Left colon (tissue), 2 donors: ENCODE results near the gene CKS1B. TPM values are rescaled to one million over a fixed set of nuclear protein-coding genes. Genes with fewer than 3 reads are reported as not detected.

Experiments used
- ATAC-seq: fragments of 200-7000 bp; cut with Tn5 transposase; one replicate; pipeline ENCODE4 v1.9.1; 2020; ENCODE audit warnings: mild to moderate bottlenecking, moderate library complexity
- DNase-seq, 2 donors: peaks; one replicate each; pipeline ENCODE4 v3.0.0-alpha.2; 2020
- intact Hi-C, 2 donors: fragments of 100-400 bp; cut with DNase I in 1 of 2; cut with micrococcal nuclease in 1 of 2; formaldehyde crosslinking; loops; one replicate each; pipeline versions ENCODE4 v1.11.2 to v1.14.0; 2022; cut with DNase I, micrococcal nuclease
- total RNA-seq, 2 donors: library from RNA; stranded (reverse); fragmentation: NEBNext Ultra II Directional; extraction: Animal tissue kit (Norgen Biotek cat#: 25700); gene quantifications; one replicate each; pipeline ENCODE4 v1.2.1, GENCODE V29; 2021
- donor health status: DM: no; HTN: no; CAD: no.
- donor health status: DM: yes; HTN: yes; CAD: no.

Gene CKS1B
- total RNA-seq, 2 donors from 2014 or later = 22.8 to 35.7 TPM

DNA sequence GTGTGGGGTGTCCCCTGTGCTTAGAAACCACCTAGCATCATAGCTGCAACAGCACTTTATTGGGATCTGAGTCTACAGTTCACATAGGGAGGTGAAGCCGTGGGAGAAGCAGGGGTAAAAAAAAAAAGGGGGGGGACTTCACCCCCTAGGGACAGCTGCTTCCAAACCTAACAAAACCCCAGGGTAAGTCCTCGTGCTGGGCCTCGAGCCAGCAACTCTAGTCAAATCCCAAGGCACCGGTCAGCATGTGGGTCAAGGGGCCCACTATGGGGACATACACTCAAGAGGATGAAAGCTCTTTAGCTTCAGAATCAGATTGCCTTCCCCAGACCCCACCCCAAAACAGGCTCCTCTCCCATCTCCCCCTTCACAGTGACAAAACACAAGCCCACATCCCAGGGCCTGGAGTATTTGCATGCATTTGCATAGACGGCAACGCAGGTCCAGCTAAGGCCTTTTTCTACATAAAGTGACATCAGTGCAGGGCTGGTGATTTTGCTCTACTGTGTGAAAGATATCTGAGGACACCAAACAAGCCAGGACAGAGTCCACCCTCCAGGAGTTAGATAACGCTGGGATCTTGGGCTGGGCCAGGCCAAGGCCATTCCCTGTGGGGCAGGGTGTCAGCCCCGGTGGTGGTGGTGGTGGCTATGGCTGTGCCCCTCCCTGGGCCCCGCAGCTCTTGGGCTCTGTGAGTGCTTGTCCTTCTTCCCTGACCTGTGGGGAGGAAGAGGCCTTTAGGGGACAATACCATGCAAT, 29.9 kb upstream of the CKS1B start:
- no peak for DNase-seq
- intact Hi-C loops = no loop called here
- ATAC-seq = peak; percentile 77

DNA sequence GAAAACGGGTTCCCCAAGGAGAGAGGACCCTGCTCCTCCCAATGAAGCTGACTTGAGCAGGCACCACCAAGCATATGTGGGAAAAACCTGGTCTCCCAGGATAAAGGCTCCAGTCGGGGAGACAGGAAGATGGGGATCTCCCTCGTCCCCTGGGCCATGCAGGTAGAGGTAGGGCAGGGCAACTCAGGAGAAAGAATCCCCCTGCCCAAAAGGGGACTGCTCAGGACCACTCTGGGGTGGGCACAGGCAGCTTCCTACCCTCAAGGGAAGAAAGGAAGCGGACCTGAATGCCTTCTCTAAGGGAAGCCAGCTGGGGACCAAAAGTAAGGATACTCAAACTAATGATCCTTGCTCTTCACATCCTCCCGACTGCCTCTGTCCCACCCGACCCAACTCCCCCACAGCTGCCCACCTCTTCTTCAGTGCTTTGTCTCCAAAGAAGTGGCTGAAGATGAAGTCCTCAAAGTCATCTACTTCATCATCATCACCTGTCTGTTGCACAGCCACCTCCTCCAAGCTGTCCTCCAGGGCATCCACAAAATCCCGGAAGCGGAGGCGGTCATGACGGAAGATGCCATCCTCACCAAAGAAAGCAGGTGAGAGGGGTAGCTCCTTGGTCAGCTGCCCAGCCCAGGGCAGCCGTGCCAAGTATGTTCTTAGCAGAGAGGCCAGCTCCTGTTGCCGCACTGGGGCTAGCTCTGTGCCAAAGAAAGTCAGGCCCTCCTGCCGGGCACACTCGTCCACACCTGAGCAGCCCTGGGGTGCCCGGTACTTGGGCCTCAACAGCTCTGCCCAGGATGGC, 29.1 kb upstream of the CKS1B start:
- intact Hi-C loops = no loop called here
- ATAC-seq = no peak
- no peak for DNase-seq

DNA sequence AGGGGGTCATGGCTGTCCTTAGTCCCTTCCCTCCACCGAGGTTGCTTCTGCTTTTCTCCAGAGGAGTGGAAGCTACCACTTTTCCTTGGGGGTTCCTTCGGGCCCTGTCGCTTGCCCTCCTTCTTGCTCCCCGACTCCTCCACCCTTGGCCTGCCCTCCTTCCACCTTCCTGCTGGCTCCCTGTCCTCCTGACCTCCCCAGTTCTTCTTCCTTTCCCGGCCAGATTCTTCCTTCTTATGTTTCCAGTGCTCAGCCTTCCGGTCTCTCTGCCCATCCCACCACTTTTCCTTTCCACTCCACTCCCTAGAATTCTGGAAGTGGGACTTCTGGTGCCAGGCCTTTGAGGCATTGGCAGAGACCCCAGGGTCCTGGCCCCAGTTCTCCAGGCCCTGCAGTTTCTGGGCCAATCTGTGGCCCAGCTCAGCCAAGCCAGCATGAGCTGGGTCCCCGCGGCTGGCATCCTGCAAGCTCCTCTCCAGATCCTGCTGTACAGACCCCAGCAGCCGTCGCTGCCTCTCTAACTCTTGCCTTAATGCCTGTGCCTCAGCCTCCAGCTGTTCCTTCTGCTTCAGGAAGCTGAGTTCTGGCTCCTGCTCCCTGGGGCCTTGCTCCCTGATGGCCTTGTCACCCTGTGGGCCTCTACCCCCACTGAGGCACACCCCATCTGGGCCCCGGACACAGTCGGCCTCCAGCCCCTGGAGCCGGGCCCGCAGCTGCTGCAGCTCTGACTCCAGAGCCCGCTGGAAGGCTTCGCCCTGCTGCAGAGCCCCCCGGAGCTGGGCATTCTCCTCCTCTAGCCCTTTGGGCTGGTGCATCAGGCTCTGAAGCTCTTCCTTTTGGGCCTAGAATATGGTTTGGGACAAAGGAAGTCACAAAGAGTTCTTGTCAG, 28.3 kb upstream of the CKS1B start:
- intact Hi-C loops = no loop called here
- ATAC-seq (no peak), DNase-seq (no peak)

DNA sequence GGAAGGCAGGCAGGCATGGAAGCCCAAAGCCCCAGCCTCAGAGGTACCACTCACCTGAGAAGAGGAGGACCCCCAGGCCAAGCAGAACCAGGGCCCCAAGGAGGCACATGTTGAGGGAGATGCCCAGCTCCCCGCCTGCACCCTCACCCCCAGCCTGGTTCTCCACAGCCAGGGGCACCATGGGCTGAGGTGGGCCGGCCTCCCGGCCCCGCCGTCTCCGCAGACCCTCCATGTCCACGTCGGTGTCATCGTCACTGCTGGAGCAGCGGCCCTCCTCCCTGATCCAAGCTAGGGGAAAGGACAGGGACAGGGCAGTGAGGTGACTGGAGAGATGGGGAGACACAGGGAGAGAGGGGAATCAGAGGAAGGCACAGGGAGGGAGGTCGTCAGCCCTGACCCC, 26.4 kb upstream of the CKS1B start:
- DNase-seq (no peak), ATAC-seq (no peak)
- intact Hi-C loops = no loop called here

DNA sequence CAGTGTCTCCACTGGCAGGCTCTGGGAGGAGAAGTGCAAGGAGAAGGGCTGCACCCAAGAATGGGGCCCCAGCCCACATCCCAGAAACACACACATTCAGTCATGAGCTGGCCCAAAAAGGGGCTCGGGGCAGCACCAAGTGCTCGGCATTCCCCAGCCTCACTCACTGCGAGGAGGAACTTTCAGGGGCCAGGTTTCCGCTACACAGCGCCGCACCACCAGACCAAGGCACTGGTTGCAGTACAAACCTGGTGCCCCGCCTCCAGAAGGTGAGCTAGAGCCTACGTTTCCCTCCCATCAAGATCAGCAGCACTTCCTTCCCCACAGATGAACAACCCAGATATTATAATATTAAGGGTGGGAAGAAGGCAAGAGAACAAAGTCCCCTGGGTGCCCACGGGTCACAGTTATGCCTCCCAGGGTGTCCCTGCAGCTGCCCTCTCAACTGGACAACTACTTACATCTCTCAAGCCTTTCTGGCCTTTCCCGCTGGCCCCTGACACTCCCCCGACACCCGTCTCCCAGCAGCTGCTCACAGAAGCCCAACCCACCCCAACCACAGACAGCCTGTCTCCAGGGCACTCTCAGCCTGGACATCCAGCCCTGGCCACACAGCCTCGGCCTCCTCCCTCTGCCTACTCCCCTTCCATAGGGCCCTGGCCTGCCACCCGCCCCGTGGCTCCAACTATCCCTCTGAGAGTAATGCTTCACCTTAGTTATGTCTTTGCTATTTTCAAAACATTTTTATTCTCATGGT, 22.4 kb upstream of the CKS1B start:
- intact Hi-C loops = no loop called here
- no peak for DNase-seq
- no peak for ATAC-seq

DNA sequence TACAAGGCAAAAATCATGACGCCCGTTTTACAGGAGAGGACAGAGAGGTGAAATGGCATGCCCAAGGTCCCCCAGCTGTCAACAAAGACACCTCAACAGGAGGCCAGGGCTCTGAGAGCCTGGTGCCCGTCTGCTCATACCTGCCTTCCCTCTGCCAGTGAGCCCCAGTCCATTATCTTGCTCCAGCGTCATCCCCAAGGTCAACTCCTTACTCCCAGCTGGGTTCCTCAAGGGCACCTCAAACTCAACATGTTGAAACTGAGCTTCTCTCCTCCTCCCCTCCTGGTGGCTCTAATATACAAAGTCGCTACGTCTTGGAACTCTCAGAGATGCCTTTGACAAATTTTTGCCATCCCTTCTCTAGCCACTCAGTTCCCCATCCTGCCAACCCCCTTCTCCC, 21.8 kb upstream of the CKS1B start:
- no peak for ATAC-seq
- intact Hi-C loops = no loop called here

DNA sequence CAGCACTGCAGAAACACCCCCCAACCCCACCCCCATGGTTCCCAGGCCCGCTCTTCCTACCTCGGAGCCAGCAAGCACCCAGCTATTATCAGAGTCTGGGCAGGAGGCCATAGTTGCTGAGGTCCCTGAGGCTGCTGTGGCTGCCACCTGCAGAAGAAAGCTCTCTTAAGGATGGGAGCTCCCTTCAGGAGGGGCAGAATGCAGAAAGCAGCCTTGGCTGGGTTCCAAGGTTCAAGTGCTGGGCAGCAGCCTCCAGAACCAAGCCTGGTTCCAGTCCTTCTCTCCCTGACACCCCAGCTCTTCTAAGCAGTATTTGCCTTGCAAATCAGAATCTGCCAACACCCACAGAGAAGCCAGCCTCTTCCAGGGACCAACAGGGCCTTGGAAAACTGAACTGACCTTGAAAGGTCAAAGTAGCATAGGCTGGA, 20.9 kb upstream of the CKS1B start:
- ATAC-seq (no peak), DNase-seq (no peak)
- intact Hi-C loops = no loop called here

More for the DNA sequence above, 21.8 kb upstream of the CKS1B start:
- no peak for DNase-seq

DNA sequence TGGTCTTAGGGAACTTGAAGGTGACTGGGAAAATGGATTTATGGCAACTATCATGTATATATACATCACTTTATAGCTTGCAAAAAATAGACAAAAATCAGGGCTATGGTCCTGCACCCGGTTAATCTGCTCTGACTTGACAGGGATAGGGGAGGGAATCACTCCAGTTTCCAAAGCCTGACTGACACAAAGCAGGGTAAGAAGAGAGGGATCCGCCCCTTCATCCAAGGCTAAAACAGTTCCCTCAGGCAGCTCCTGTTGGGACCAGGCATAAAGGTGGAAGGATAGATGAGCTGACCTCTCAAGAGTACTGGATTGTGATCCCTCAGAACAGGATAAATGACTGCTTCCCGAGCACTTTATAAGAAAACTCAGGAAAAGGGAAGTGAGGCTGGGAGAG, 19.9 kb upstream of the CKS1B start:
- ATAC-seq (no peak), DNase-seq (no peak)
- intact Hi-C loops = no loop called here

DNA sequence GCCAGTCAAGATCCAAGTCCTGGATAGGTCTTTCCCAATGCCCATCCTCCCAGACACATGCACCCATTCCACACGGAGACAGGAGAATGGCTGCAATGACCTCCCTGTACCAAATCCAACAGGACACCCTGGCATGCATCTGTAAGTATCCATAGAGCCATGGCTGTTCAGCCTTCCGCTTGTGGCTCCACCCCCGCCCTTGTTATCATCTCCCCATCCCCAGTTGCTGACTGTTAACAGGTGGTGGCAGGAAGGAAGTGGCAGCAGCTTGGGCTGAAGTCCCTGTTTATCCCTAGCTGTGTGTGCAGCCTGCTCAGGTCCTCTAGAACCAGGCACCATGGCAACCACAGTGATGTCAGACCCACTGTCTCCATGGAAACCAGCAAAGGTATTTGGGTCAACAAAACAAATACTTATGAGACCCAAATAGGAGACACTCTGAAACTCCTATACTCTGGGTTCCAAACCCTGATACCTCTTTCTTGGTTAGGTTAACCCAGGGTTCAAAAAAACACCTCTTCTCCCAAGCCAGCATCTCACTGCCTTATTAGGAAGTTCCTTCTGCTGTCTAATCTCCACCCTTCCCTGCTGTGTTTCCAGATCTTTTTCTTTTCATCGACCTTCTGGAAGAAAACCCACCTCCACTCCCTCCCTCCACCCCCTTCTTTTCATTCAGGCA, 19.3 kb upstream of the CKS1B start:
- ATAC-seq (peak; percentile 47), DNase-seq (peak; percentile 59 to 81)
- intact Hi-C loops = no loop called here

DNA sequence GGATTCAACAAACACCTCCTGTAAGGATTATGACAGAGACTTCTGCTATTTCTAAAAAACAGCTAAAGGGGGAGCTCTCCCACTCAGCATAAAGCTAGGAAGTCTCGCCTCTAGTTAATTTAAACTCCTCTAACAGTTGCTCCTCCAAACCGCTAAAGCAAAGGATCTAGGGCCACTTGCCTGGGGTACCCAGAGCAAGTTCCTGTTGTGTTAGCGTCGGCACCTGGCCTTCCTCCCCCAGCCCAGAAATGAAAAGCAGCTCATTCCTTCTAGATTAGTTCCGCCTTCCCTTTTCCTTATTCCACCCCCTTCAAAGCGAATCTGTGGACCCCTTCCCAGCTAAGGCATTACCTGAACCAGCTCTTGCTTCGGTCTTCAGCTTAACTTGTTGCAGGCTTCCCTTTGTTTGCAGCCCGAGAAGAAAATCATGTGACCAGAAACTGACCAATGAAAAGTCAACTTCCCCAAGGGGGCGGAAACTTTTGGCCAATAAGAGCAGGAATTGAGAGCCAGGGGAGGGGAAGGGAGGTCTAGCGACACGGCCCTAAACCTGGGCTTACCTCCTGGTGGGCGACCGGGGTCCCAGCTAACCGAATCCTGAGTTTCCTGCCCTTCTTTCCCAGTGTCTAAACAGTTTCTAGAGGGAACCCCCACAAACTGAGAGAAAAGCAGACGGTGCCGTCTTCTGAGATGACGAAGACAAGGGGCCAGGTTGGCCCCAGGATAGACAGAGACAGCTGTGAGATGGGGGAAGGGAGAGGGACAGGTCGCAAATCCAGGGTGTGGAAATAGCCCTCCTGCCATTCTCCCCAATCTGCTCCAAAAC, 18.6 kb upstream of the CKS1B start, which contains the start of gene PBXIP1:
Gene PBXIP1 (minus strand): TSS at position 382 of the 826 bp plus-strand sequence. CDS start 2,378 bp downstream, outside the sequence.
- DNase-seq (peak; percentile 74 to 82), ATAC-seq (peak; percentile 85)
- intact Hi-C loops = no loop called here

DNA sequence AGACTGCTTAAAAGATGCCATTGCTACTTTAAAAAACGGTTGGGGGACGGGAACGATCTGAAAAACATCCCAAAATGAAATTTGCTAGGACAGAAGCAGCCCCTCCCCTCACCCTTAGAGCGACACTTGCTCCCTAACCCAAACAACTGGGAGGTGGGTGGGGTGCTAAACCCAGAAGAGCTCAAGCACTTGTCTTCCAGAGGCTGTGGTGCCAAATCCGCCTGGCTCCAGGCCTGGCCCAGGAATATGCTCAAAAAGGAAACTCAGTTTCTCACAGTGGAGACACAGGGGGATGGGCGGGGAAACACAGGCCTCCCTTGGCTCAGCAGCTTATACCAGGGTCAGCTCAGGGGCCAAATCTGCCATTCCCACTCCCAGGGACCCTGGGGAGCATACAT, 17.9 kb upstream of the CKS1B start:
- DNase-seq (peak in 1 of 2 donors; percentile 56), ATAC-seq (no peak)
- intact Hi-C loops = no loop called here

DNA sequence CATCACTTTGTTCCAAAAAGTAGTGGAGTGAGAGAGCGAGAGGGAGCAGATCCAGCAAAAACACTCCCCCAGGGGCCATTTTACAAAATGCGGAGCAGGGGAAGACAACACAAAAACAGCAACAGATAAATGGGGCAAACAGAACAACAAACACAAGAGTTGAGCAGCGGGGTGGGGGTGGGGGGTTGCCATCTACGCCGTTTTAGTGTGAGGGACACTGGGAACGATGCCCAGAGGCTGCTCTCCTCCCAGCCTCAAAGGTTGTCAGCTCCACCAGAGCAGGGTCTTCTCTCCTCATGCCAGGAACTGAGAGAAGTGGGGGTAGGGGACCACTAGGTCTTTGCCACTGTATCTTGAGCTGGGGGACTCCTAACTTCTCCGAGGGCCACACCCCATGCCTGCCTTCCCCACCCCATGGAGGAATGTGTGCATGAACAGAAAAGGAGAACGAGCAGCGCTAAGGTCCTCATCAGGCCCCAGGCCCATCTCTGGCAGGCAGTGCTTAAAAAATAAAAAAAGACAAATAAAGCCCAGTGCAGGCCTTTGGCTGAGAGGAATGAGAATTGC, 17.3 kb upstream of the CKS1B start:
- DNase-seq = no peak
- no peak for ATAC-seq
- intact Hi-C loops = no loop called here

DNA sequence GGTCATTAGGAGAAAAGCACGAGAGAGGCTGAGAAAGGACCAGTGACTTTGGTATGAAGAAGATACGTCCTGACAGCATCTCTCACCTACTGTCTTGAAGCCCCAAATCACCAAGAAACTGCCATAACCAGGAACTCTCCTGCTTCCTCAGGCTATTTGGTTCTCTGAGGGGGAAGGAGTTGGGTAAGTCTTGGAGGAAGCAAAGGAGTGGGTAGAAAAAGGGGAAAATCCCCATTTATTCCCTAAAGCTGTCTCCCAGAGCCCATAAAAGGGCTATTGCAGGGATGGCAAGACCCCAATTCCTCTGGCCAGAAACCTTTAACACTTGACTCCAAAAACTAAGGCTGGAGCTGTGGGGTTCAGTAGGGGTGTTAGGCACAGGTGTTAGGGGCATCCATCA, 16.4 kb upstream of the CKS1B start:
- DNase-seq = no peak
- ATAC-seq = no peak
- intact Hi-C loops = no loop called here

DNA sequence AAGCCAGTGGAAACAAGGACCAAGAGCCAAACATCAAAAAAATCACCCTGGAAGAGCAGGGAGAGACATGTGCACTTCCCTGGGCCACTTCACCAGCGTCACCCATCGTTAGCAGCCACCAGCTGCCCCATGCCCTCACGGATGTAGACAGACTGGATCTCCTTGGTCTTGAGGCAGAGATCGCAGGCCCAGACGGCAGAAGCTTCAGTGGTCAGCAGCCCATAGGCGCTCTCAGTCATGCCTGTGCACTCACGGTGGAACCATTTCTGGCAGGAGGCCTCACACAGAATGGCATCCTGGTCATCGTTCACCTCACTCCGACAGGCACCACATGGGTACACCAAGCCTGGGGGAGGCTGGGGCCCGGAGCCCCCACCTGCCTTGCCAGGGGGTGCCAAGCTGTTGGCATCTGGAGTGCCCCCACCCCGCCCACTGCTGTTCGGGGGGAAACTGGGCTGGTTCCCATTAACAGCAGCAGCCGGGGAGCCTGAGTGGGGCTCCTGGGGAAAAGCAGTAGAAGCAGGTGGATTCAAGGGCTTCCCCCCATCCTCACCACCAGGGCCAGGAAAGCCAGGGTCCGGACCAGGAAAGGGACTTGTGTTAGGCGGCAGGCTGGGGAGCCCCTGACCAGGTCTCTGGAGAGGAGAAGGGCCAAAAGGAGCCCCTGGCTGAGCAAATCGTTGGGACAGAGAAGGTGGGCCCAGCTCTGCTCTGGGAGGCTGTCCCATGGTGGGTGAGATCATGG, 15.6 kb upstream of the CKS1B start:
- DNase-seq = no peak
- intact Hi-C loops = no loop called here
- no peak for ATAC-seq

DNA sequence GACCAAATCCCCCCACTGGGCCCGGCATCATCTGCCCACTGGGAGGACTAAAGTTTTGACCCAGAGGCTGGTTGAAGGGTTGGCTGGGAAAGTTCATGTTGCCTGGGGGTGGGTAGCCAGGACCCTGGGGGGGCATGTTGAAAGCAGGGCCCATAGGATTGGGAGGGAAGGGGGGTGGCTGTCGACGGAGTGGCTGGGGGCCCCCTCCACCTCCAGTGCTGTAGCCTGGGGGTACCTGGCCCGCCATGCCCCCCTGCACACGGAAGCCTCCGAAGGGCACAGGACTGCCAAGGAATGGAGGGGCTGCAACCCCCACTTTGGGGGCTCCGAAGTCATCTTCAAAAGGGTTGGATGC, 15.1 kb upstream of the CKS1B start:
- no peak for ATAC-seq
- intact Hi-C loops = no loop called here
- DNase-seq = no peak

DNA sequence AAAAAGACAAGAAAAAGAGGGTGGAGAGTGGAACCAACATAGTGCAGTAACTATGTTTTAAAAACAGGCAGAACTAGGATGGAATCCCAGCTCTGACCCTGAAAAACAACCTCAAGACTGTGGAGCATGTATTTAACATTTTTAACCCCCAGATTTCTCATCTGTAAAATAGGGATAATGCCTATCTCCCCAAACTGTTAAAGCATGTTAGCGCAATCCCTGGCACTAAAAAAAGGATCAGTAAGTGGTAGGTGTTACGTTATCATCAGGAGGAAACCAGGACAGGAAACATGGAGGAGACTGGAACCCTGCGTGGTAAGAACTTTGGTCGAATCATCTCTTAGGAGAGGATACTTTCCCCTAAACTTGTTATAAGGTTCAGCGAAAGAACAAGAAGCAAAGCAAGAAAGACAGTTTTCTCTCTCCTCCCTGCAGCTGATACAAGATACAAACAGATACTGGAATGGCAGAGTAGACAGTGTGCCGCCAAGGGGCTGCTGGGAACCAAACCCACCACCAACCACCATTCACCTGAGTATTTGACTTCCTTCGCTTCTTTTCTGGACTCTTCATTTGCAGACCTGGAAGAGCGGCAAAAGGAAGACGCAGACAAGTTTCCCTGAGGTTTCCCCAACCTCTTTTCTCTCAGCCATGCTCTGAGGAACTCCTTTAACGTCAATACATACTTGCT, 13.9 kb upstream of the CKS1B start:
- no peak for ATAC-seq
- intact Hi-C loops = loop anchor here in 1 of 2 donors (10.0 kb wide), 1 partner anchor 54 kb away; no protein-coding TSS in a partner anchor

More for the DNA sequence above, 13.9 kb upstream of the CKS1B start:
- DNase-seq = no peak
